PC-9 (cell line): Measurements from ENCODE around the gene CTXN3.

ENCODE experiments used
- EZH2 ChIP-seq: fragments of 200-600 bp; sonication (generic); IDR thresholded peaks from 2 replicates; pipeline ENCODE4 v1.8.0; 2017; ENCODE audit warnings: antibody characterized with exemption, low read depth
- TF ChIP-seq, protein P1 (sequence below): fragments of 200-600 bp; sonication (generic); conservative IDR thresholded peaks from 2 replicates; pipeline ENCODE4 v1.6.1; 2017; ENCODE audit warnings: mixed run types, antibody characterized with exemption, mild to moderate bottlenecking, moderate library complexity

DNA sequence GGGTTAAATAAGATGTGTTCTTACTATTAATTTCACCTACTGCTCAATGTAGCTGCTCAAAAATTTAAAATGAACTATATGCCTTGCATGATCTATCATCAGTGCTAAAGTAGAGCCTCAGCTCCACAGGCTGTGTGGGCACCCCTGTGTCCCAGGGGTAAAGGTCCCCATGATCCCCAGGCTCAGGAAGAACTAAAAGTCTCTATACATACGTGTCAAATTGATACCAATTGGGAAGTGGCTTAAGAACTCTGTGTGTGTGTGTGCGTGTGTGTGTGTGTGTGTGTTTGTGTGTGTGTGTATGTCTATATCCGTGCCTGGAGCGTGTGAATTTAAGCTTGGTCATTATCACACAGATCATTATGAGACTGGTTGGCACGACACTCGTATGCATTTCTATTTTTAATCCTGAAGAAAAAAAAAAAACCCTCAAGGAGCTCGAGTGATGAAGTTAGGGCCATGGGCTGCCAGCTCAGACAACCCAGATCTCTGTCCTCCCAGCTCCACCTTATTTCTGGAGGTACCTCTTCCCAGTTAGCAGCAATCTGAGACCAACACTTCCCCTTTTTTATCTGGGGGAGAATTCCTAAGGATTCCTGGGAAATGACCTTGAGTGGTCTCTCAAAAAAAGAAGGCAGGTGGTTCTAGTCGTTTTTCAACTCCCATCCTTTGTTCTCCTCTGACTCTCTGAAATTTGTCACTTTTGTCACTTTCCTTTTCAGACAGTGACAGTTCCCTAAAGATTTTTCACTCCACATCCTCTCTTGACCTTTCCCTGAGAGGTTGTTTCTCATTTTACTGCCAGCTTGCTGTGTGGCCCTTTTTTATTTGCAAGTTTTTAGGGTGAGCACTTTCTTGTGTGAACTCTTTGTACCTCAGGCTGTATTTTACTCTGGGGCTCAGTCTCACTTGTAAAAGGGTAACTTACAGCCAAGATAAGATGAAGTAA lies 45.7 kb upstream of the CTXN3 start:
- TF ChIP-seq, protein P1, sequence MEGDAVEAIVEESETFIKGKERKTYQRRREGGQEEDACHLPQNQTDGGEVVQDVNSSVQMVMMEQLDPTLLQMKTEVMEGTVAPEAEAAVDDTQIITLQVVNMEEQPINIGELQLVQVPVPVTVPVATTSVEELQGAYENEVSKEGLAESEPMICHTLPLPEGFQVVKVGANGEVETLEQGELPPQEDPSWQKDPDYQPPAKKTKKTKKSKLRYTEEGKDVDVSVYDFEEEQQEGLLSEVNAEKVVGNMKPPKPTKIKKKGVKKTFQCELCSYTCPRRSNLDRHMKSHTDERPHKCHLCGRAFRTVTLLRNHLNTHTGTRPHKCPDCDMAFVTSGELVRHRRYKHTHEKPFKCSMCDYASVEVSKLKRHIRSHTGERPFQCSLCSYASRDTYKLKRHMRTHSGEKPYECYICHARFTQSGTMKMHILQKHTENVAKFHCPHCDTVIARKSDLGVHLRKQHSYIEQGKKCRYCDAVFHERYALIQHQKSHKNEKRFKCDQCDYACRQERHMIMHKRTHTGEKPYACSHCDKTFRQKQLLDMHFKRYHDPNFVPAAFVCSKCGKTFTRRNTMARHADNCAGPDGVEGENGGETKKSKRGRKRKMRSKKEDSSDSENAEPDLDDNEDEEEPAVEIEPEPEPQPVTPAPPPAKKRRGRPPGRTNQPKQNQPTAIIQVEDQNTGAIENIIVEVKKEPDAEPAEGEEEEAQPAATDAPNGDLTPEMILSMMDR = no peak
- TF ChIP-seq EZH2 = no peak
